Measurements from ENCODE around the gene SMYD3. TPM values are rescaled to one million over a fixed set of nuclear protein-coding genes. Genes with fewer than 3 reads are reported as not detected.

Gene SMYD3
- total RNA-seq, 1 experiment from 2014 or later, result 25.5 TPM

- no peak overlapping the region for H2BK120ac ChIP-seq (ENCODE audit: low read depth, low read length, poor library complexity, severe bottlenecking)
- TF ChIP-seq, protein P1, sequence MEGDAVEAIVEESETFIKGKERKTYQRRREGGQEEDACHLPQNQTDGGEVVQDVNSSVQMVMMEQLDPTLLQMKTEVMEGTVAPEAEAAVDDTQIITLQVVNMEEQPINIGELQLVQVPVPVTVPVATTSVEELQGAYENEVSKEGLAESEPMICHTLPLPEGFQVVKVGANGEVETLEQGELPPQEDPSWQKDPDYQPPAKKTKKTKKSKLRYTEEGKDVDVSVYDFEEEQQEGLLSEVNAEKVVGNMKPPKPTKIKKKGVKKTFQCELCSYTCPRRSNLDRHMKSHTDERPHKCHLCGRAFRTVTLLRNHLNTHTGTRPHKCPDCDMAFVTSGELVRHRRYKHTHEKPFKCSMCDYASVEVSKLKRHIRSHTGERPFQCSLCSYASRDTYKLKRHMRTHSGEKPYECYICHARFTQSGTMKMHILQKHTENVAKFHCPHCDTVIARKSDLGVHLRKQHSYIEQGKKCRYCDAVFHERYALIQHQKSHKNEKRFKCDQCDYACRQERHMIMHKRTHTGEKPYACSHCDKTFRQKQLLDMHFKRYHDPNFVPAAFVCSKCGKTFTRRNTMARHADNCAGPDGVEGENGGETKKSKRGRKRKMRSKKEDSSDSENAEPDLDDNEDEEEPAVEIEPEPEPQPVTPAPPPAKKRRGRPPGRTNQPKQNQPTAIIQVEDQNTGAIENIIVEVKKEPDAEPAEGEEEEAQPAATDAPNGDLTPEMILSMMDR (conservative IDR thresholded peaks at IDR 0.05), result no peak
- no peaks in the 10 kb centered on the region for H3K79me2 ChIP-seq (ENCODE audit: insufficient read depth, low read length)
- no peak overlapping the region for H4K5ac ChIP-seq (ENCODE audit: insufficient read length, low read depth, low read length)
- no peak overlapping the region for H2AFZ ChIP-seq (ENCODE audit: low read length)
- H4K20me1 ChIP-seq (ENCODE audit: control insufficient read depth, insufficient read depth, insufficient read length), result no peaks in the 10 kb centered on the region
- H3K56ac ChIP-seq (ENCODE audit: insufficient read length, low read depth, low read length), result no peak overlapping the region
- H2BK15ac ChIP-seq (ENCODE audit: low read depth, low read length), result no peak overlapping the region
- H4K8ac ChIP-seq (replicated peaks; ENCODE audit: insufficient read length, low read depth, low read length), result no peak overlapping the region
- no peak overlapping the region for H4K91ac ChIP-seq (ENCODE audit: insufficient read length, low read depth, low read length)
- no peaks in the 10 kb centered on the region for H3K23me2 ChIP-seq (ENCODE audit: insufficient read length, low read depth, low read length, poor library complexity, severe bottlenecking)
- WGBS (ENCODE audit: extremely low coverage, insufficient read length, low lambda C conversion rate), result no CpG with 5 or more reads among the region's 4 CpGs
- H2AK5ac ChIP-seq (ENCODE audit: insufficient read length, low read length), result no peak overlapping the region
- no peaks in the 10 kb centered on the region for H3K79me1 ChIP-seq (ENCODE audit: insufficient read depth, low read depth, low read length, poor library complexity, severe bottlenecking)
- peaks cover 15 to 30% of the 10 kb centered on the region in 2 experiments for H3K4me1 Mint-ChIP-seq
- H2BK5ac ChIP-seq (ENCODE audit: insufficient read length, low read length), result no peak overlapping the region
- no peak overlapping the region for H3T11ph ChIP-seq (ENCODE audit: low read length)
- no peak overlapping the region for H2BK20ac ChIP-seq (ENCODE audit: low read depth, low read length, poor library complexity, severe bottlenecking)
- no peak for DNase-seq
- no peak overlapping the region; a peak in 2 of 7 replicates for H3K27ac Mint-ChIP-seq
- H3K23ac ChIP-seq (ENCODE audit: insufficient read length, low read depth, low read length), result no peak overlapping the region
- no peak overlapping the region for H3K18ac ChIP-seq (ENCODE audit: insufficient read length, low read depth, low read length)
- H3K9ac ChIP-seq (ENCODE audit: extremely low read depth, insufficient read length, low read length), result no peak overlapping the region
- H2BK12ac ChIP-seq (ENCODE audit: insufficient read length, low read depth, low read length), result no peak overlapping the region
- H3K27me3 Mint-ChIP-seq (ENCODE audit: low read depth), result no peaks in the 10 kb centered on the region
- no peak overlapping the region for H3K4ac ChIP-seq (ENCODE audit: low read depth, low read length)
- H3K4me2 ChIP-seq (ENCODE audit: insufficient read depth, insufficient read length, low read length), result no peak overlapping the region
- H3K14ac ChIP-seq (ENCODE audit: insufficient read depth, low read length), result no peak overlapping the region
- H3K4me3 Mint-ChIP-seq, result no peak overlapping the region; a peak in 1 of 5 replicates
- no peaks in the 10 kb centered on the region for H3K9me3 ChIP-seq (ENCODE audit: control insufficient read depth, low read depth, low read length)
- H3K36me3 Mint-ChIP-seq (ENCODE audit: insufficient read depth in 1 of 3, low read depth in 3 of 3), result no peaks in the 10 kb centered on the region
- no peak overlapping the region for H3K27ac ChIP-seq (ENCODE audit: insufficient read length, low read depth, low read length)
- H3K9me3 Mint-ChIP-seq, result no peaks in the 10 kb centered on the region
- no peaks in the 10 kb centered on the region for H3K27me3 ChIP-seq (ENCODE audit: insufficient read depth, low read length)
- H3K4me1 ChIP-seq (ENCODE audit: insufficient read depth, low read length), result no peaks in the 10 kb centered on the region
Measured at GRCh38 chr1:246160374-246160773, 346.7 kb downstream of the SMYD3 start.

Data from H9 (cell line).